ENCODE measurements around the gene CLNK.

- TF ChIP-seq CTCF (IDR thresholded peaks at IDR 0.05 in 8 of 11, conservative IDR thresholded peaks at IDR 0.05 in 3 of 11) (no peak), POLR2A (IDR thresholded peaks at IDR 0.05) (no peak), POLR2AphosphoS5 (IDR thresholded peaks at IDR 0.05) (no peak)
Observed at GRCh38 chr4:10607206-10607605, 77.4 kb downstream of the CLNK start.
